Stimulated activated CD8-positive, alpha-beta memory T cell treated with anti-CD3 and anti-CD28 coated beads, Interleukin-15, amount 100 ng/mL, for 24 hours (primary cell): Measurements from ENCODE around the gene LSG1.
"Not testable (repeated sequence)": the region's sequence is repeated elsewhere in the genome, so short reads cannot be mapped to it uniquely, and the experiment has no call there.

ENCODE experiments used
- DNase-seq: peaks from one replicate; pipeline ENCODE4 v3.0.0-alpha.2; 2020; ENCODE audit warnings: low read depth

LSG1 gene

GRCh38 chr3:194617827-194618226, 54.2 kb downstream of the LSG1 start:
- no peak for DNase-seq

GRCh38 chr3:194617143-194617671, 54.8 kb downstream of the LSG1 start:
- no peak for DNase-seq

- no peak for DNase-seq
Observed at GRCh38 chr3:194615226-194615625, 56.8 kb downstream of the LSG1 start.

GRCh38 chr3:194612221-194612620, 59.8 kb downstream of the LSG1 start:
- no peak for DNase-seq

GRCh38 chr3:194610689-194611088, 61.3 kb downstream of the LSG1 start:
- DNase-seq = no peak

- no peak for DNase-seq
Observed at GRCh38 chr3:194609601-194610000, 62.4 kb downstream of the LSG1 start.

GRCh38 chr3:194608981-194609380, 63.0 kb downstream of the LSG1 start:
- no peak for DNase-seq

- DNase-seq = no peak
Observed at GRCh38 chr3:194607592-194608389, 64.2 kb downstream of the LSG1 start.

GRCh38 chr3:194606941-194607340, 65.0 kb downstream of the LSG1 start:
- no peak for DNase-seq

- DNase-seq = no peak
Observed at GRCh38 chr3:194606163-194606562, 65.8 kb downstream of the LSG1 start.

- not testable (repeated sequence) for DNase-seq
Observed at GRCh38 chr3:194605314-194605713, 66.7 kb downstream of the LSG1 start.

GRCh38 chr3:194604837-194605236, 67.2 kb downstream of the LSG1 start:
- no peak for DNase-seq

- no peak for DNase-seq
Observed at GRCh38 chr3:194604126-194604525, 67.9 kb downstream of the LSG1 start.

GRCh38 chr3:194602669-194603171, 69.3 kb downstream of the LSG1 start:
- no peak for DNase-seq

- no peak for DNase-seq
Observed at GRCh38 chr3:194598771-194599557, 73.0 kb downstream of the LSG1 start.

- no peak for DNase-seq
Observed at GRCh38 chr3:194596906-194597305, 75.1 kb downstream of the LSG1 start.

- DNase-seq = no peak
Observed at GRCh38 chr3:194592798-194593752, 78.9 kb downstream of the LSG1 start.
